B cell (primary cell): ENCODE results near the gene SLC38A6. TPM values are rescaled to one million over a fixed set of nuclear protein-coding genes. Genes with fewer than 3 reads are reported as not detected.

Experiments used
- ATAC-seq: fragments of 200-7000 bp; cut with Tn5 transposase; one replicate; pipeline ENCODE4 v1.10.0; 2021; ENCODE audit warnings: low read depth, mild to moderate bottlenecking, moderate number of reproducible peaks, moderate library complexity
- CTCF ChIA-PET: fragments of 350-600 bp; sonication (Branson Sonifier 250); formaldehyde crosslinking; loops from one replicate; lab custom pipeline; 2021; ENCODE audit warnings: antibody characterized with exemption, inconsistent platforms; lab: Charles Lee
- POLR2A ChIA-PET: fragments of 350-600 bp; sonication (Branson Sonifier 250); formaldehyde crosslinking; loops from one replicate; lab custom pipeline; 2021; ENCODE audit warnings: antibody characterized with exemption; lab: Charles Lee
- DNase-seq: peaks from one replicate; pipeline ENCODE4 v3.0.0; 2013
- H2AFZ ChIP-seq: 2 replicates; pipeline ENCODE4 v1.6.1; 2012; ENCODE audit warnings: mild to moderate bottlenecking, low read depth, low read length; ENCODE audit not compliant: insufficient read depth, poor library complexity, severe bottlenecking
- H3K27ac ChIP-seq, 2 donors: 1 replicate in 1 of 2; 2 replicates in 1 of 2; pipeline ENCODE4 v1.5.1; 2012 to 2013; ENCODE audit warnings: low read length in 2 of 2, mild to moderate bottlenecking in 2 of 2, moderate library complexity in 1 of 2
- H3K27me3 ChIP-seq, 4 experiments: fragments of 200-600 bp in 1 of 4; sonication (generic) in 1 of 4; replicated peaks in 1 of 4; 1 replicate in 2 of 4; 2 replicates in 2 of 4; pipeline versions ENCODE4 v1.6.1 to v1.7.0; 2013 to 2016; ENCODE audit warnings: low read length in 3 of 4, mild to moderate bottlenecking in 2 of 4, mixed read lengths in 1 of 4, moderate library complexity in 1 of 4; ENCODE audit not compliant: insufficient read depth in 4 of 4, control insufficient read depth in 3 of 4; ENCODE audit errors: control extremely low read depth in 1 of 4
- H3K36me3 ChIP-seq, 2 experiments: replicated peaks in 1 of 2; 1 replicate in 1 of 2; 2 replicates in 1 of 2; pipeline versions ENCODE4 v1.6.1 to v1.7.1; 2013; ENCODE audit warnings: low read length in 1 of 2; ENCODE audit not compliant: insufficient read depth in 2 of 2, control insufficient read depth in 1 of 2; ENCODE audit errors: control extremely low read depth in 1 of 2, extremely low read depth in 1 of 2
- H3K4me1 ChIP-seq, 2 donors: fragments of 200-600 bp in 1 of 2; sonication (generic) in 1 of 2; 1 replicate in 1 of 2; 2 replicates in 1 of 2; pipeline versions ENCODE4 v1.5.1 to v1.6.1; 2013 to 2017; ENCODE audit warnings: low read length in 2 of 2; ENCODE audit not compliant: control insufficient read depth in 2 of 2, insufficient read depth in 2 of 2
- H3K4me2 ChIP-seq: replicated peaks from 2 replicates; pipeline ENCODE3; 2012; ENCODE audit warnings: mild to moderate bottlenecking, low read depth, low read length; ENCODE audit not compliant: poor library complexity, severe bottlenecking
- H3K4me3 ChIP-seq, 5 experiments: fragments of 200-600 bp in 1 of 5; sonication (generic) in 1 of 5; 1 replicate in 3 of 5; 2 replicates in 2 of 5; pipeline versions ENCODE4 v1.5.1 to v1.7.0; 2011 to 2016; ENCODE audit warnings: low read length in 4 of 5, mild to moderate bottlenecking in 4 of 5, low read depth in 2 of 5, control low read depth in 1 of 5, moderate library complexity in 1 of 5; ENCODE audit not compliant: insufficient read depth in 1 of 5; ENCODE audit errors: control extremely low read depth in 1 of 5, extremely low read depth in 1 of 5
- H3K79me2 ChIP-seq: fragments of 200-600 bp; sonication (generic); one replicate; pipeline ENCODE4 v1.6.0; 2016; ENCODE audit warnings: low read length; ENCODE audit not compliant: control insufficient read depth, insufficient read depth
- H3K9ac ChIP-seq: fragments of 200-600 bp; sonication (generic); 2 replicates; pipeline ENCODE4 v1.6.1; 2017; ENCODE audit warnings: mild to moderate bottlenecking, low read length, moderate library complexity
- H3K9me3 ChIP-seq, 3 donors: one replicate each; pipeline versions ENCODE4 v1.6.1 to v1.7.1; 2013; ENCODE audit warnings: low read length in 2 of 3; ENCODE audit not compliant: control insufficient read depth in 2 of 3, insufficient read depth in 1 of 3; ENCODE audit errors: control extremely low read depth in 1 of 3
- H4K20me1 ChIP-seq: 2 replicates; pipeline ENCODE4 v1.6.0; 2012; ENCODE audit warnings: mild to moderate bottlenecking, low read length; ENCODE audit not compliant: insufficient read depth, control insufficient read depth, poor library complexity, severe bottlenecking
- H3K27ac Mint-ChIP-seq: one replicate; pipeline ENCODE4 v1.8.0; 2021; ENCODE audit warnings: mixed read lengths
- H3K27me3 Mint-ChIP-seq: one replicate; pipeline ENCODE4 v1.8.0; 2021; ENCODE audit warnings: mixed read lengths
- H3K4me1 Mint-ChIP-seq: one replicate; pipeline ENCODE4 v1.8.0; 2021; ENCODE audit warnings: mixed read lengths
- H3K4me3 Mint-ChIP-seq: one replicate; pipeline ENCODE4 v1.8.0; 2021; ENCODE audit warnings: mixed read lengths
- H3K9me3 Mint-ChIP-seq: one replicate; pipeline ENCODE4 v1.8.0; 2022; ENCODE audit warnings: mixed read lengths; ENCODE audit not compliant: insufficient read depth
- CTCF ChIP-seq: fragments of 200-600 bp; IDR thresholded peaks from one replicate; pipeline ENCODE4 v1.8.0; 2022; ENCODE audit warnings: antibody characterized with exemption, mild to moderate bottlenecking
- EZH2 ChIP-seq: IDR thresholded peaks from 2 replicates; pipeline ENCODE4 v1.6.1; 2012; ENCODE audit warnings: borderline replicate concordance, low read depth, mild to moderate bottlenecking, moderate library complexity, low read length; ENCODE audit not compliant: insufficient read depth, poor library complexity, severe bottlenecking
- WGBS: methylation state at CpG from one replicate; pipeline ENCODE4 v1.1.5; 2013; ENCODE audit warnings: missing lambda C conversion rate; ENCODE audit not compliant: insufficient coverage; 5-methylcytosine and 5-hydroxymethylcytosine counted together
- intact Hi-C: fragments of 100-400 bp; cut with micrococcal nuclease; formaldehyde crosslinking; loops from one replicate; pipeline ENCODE4 v1.10.0; 2022
- polyA plus RNA-seq: library from polyadenylated mRNA; depleted of rRNA; stranded (reverse); fragments of >200 nt; gene quantifications from 2 replicates; pipeline ENCODE4 v1.2.3, GENCODE V29; 2012
- total RNA-seq, 2 donors: library from RNA; stranded (reverse); fragments of 120-200 nt in 1 of 2; gene quantifications; 1 replicate in 1 of 2; 2 replicates in 1 of 2; pipeline versions ENCODE4 v1.2.3 to v1.2.4, GENCODE V29; 2013 to 2022

SLC38A6 gene
- total and polyA plus RNA-seq, 2 donors (not counting 1 experiment from before 2014, with no cell fraction given), result 6.4 to 15.9 TPM

GRCh38 chr14:60984196-60984595 is 3.2 kb downstream of the SLC38A6 start:
- Histone ChIP-seq H3K27me3 (no peaks in the 10 kb centered on the region), H3K4me3 (no peak overlapping the region), H3K9ac (no peak overlapping the region), H2AFZ (no peak overlapping the region), H3K36me3 (peaks cover 2 to 5% of the 10 kb centered on the region in 2 experiments), H3K27ac (no peak overlapping the region), H3K4me1 (peaks cover 15 to 18% of the 10 kb centered on the region in 2 donors), H3K4me2 (no peak overlapping the region), H3K9me3 (no peaks in the 10 kb centered on the region), H4K20me1 (no peaks in the 10 kb centered on the region), H3K79me2 (no peaks in the 10 kb centered on the region)
- DNase-seq, result no peak
- ChIA-PET POLR2A (no interaction called here), CTCF (no interaction called here)
- H3K27ac Mint-ChIP-seq, result no peak overlapping the region
- no peak for TF ChIP-seq CTCF
- TF ChIP-seq EZH2, result no peak
- no CpG with 5 or more reads among the region's 1 CpG for WGBS
- peaks cover 9% of the 10 kb centered on the region for H3K4me1 Mint-ChIP-seq
- H3K9me3 Mint-ChIP-seq, result no peaks in the 10 kb centered on the region
- intact Hi-C loops, result loop anchor here (5.0 kb wide), 2 partner anchors 327 to 892 kb away; partner anchors contain the start of gene PCNX4
- no peaks in the 10 kb centered on the region for H3K27me3 Mint-ChIP-seq
- ATAC-seq, result no peak
- H3K4me3 Mint-ChIP-seq, result no peak overlapping the region

GRCh38 chr14:60986500-60986899 is 5.5 kb downstream of the SLC38A6 start:
- Histone ChIP-seq H3K4me1 (peaks cover 9% of the 10 kb centered on the region in 2 donors), H2AFZ (no peak overlapping the region), H3K79me2 (no peaks in the 10 kb centered on the region), H4K20me1 (no peaks in the 10 kb centered on the region), H3K9me3 (no peaks in the 10 kb centered on the region), H3K4me3 (no peak overlapping the region), H3K27ac (no peak overlapping the region), H3K27me3 (no peaks in the 10 kb centered on the region), H3K9ac (no peak overlapping the region), H3K4me2 (no peak overlapping the region), H3K36me3 (peaks cover 4 to 5% of the 10 kb centered on the region in 2 experiments)
- POLR2A ChIA-PET, result no interaction called here
- Mint-ChIP-seq H3K4me3 (no peak overlapping the region), H3K4me1 (peaks cover 4% of the 10 kb centered on the region), H3K27me3 (no peaks in the 10 kb centered on the region), H3K27ac (no peak overlapping the region), H3K9me3 (no peaks in the 10 kb centered on the region)
- ATAC-seq (no peak), DNase-seq (no peak)
- CTCF ChIA-PET, result no interaction called here
- intact Hi-C loops, result no loop called here
- no CpG with 5 or more reads among the region's 2 CpGs for WGBS
- TF ChIP-seq EZH2 (no peak), CTCF (no peak)
